WI38 (cell line): ENCODE results near the gene IFI44.

Source experiments
- H3K4me3 ChIP-seq: 2 replicates; pipeline ENCODE4 v1.5.1; 2011; ENCODE audit warnings: low read depth, mild to moderate bottlenecking, control low read depth, low read length
- TF ChIP-seq, protein P1 (sequence below): IDR thresholded peaks from 2 replicates; pipeline ENCODE4 v1.5.1; 2012; ENCODE audit warnings: low read depth, mild to moderate bottlenecking, control low read depth, low read length

The IFI44 gene

DNA sequence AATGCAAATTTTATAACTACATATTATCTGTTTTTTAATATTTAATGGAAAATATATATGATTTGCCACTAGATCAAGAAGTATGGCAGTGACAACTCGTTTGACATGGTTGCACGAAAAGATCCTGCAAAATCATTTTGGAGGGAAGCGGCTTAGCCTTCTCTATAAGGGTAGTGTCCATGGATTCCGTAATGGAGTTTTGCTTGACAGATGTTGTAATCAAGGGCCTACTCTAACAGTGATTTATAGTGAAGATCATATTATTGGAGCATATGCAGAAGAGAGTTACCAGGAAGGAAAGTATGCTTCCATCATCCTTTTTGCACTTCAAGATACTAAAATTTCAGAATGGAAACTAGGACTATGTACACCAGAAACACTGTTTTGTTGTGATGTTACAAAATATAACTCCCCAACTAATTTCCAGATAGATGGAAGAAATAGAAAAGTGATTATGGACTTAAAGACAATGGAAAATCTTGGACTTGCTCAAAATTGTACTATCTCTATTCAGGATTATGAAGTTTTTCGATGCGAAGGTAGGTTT lies 556 bp downstream of the IFI44 start:
- H3K4me3 ChIP-seq: peak overlapping the region; percentile 50
- TF ChIP-seq, protein P1, sequence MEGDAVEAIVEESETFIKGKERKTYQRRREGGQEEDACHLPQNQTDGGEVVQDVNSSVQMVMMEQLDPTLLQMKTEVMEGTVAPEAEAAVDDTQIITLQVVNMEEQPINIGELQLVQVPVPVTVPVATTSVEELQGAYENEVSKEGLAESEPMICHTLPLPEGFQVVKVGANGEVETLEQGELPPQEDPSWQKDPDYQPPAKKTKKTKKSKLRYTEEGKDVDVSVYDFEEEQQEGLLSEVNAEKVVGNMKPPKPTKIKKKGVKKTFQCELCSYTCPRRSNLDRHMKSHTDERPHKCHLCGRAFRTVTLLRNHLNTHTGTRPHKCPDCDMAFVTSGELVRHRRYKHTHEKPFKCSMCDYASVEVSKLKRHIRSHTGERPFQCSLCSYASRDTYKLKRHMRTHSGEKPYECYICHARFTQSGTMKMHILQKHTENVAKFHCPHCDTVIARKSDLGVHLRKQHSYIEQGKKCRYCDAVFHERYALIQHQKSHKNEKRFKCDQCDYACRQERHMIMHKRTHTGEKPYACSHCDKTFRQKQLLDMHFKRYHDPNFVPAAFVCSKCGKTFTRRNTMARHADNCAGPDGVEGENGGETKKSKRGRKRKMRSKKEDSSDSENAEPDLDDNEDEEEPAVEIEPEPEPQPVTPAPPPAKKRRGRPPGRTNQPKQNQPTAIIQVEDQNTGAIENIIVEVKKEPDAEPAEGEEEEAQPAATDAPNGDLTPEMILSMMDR: no peak

DNA sequence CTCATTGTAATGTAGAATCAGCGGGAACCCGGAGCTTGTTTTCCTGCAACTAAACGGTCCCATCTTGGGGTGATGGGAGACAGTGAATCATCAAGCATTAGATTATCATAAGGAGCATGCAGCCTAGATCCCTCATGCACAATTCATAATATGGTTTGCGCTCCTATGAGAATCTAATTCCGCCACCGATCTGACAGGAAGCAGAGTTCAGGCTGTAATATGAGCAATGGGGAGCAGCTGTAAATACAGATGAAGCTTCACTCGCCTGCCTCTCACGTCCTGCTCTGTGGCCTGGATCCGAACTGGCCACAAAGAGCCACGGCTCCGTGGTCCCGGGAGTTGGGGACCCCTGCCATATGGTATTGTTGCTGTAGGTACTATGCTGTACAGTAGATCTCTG lies 1.6 kb downstream of the IFI44 start:
- no peak overlapping the region for H3K4me3 ChIP-seq
- TF ChIP-seq, protein P1: no peak

DNA sequence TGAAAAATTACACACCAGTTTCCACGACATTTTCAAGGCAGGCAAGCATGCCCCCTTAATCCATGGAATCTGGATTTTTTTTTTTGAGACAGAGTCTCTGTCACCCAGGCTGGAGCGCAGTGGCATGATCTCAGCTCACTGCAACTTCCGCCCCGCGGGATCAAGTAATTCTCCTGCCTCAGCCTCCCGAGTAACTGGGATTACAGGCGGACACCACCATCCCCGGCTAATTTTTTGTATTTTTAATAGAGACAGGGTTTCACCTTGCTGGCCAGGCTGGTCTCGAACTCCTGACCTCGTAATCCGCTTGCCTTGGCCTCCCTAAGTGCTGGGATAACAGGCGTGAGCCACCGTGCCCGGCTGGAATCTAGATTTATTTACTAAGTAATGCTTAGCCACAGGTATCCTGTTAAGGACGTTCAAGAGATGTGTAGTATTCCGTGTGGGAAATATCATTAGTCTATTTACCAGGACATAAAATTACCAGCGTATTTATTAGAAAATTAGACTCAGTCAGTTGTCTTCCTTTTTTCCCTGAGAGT lies 2.5 kb downstream of the IFI44 start:
- no peak overlapping the region for H3K4me3 ChIP-seq
- TF ChIP-seq, protein P1: no peak

DNA sequence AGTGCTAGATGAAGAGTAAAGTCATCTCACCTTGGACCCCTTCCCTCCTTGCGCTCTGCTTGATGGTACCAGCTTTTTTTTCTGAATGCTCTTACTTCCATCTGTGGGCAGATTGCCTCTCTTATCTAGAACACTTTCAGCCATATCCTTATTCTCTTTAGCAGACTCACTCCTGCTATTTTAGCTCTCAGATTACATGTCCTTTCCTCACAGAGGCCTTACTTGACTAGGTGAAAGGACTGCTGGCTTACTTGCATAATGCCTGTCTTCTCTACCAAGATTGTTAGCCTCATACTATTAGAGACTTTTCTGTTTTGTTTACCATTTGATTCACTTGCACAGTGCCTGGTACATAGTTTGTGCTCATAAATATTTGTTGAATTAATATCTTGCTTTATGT lies 9.3 kb downstream of the IFI44 start:
- no peak overlapping the region for H3K4me3 ChIP-seq
- TF ChIP-seq, protein P1: no peak

DNA sequence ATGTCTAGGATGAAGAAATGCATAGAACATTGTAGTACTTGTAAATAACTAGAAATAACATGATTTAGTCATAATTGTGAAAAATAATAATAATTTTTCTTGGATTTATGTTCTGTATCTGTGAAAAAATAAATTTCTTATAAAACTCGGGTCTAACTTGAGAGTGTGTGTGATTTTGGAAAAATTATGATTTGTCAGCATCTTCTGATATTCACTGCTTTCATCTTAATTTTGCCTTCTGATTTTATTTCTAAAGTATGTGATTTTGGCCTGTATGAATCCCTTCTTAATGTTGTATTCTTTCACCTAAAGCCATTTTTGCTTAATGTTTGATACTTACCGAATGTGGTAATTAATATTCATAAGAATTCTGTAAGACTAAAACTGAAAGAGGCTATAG lies 14.3 kb downstream of the IFI44 start:
- TF ChIP-seq, protein P1: no peak
- H3K4me3 ChIP-seq: no peak overlapping the region

DNA sequence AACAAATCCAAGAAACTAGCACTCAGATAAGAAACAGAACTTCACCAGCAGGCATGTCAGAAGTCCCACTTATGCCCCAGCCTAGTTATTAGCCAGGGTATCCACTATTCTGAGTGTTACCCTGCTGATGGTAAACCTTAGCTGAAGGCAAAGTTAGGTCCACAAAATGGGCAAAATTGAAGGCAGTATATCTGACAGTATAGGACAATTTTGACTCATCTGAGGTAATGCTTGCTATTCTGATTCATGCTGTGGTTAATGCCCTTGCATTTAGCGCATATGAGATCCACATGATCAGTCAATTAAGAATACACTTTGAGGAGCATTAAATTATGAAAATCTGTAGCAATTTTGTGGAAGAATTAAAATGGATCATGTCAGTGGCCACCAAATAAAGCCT lies 15.1 kb downstream of the IFI44 start:
- TF ChIP-seq, protein P1: no peak
- H3K4me3 ChIP-seq: no peak overlapping the region

DNA sequence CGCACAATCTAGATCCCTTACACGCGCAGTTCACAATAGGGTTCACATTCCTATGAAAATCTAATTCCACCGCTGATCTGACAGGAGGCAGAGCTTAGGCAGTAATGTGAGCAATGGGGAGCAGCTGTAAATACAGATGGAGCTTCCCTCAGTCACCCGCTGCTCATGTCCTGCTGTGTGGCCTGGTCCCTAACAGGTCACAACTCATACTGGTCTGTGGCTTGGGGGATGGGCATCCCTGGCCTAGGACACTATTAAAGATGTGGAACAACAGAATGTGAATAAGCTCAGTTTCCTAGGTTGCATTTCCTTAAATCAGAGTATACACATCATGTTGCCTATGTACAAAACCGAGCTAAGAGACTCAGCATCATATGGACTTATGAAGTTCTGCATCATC lies 16.2 kb downstream of the IFI44 start:
- TF ChIP-seq, protein P1: no peak
- H3K4me3 ChIP-seq: no peak overlapping the region
